ENCODE measurements around the gene IL15RA. TPM values are rescaled to one million over a fixed set of nuclear protein-coding genes. Genes with fewer than 3 reads are reported as not detected.
"Not testable (repeated sequence)": the region's sequence is repeated elsewhere in the genome, so short reads cannot be mapped to it uniquely, and the experiment has no call there.

The IL15RA gene
- polyA plus RNA-seq, 5 donors = 4.3 to 8.6 (median 5.9) TPM

DNA sequence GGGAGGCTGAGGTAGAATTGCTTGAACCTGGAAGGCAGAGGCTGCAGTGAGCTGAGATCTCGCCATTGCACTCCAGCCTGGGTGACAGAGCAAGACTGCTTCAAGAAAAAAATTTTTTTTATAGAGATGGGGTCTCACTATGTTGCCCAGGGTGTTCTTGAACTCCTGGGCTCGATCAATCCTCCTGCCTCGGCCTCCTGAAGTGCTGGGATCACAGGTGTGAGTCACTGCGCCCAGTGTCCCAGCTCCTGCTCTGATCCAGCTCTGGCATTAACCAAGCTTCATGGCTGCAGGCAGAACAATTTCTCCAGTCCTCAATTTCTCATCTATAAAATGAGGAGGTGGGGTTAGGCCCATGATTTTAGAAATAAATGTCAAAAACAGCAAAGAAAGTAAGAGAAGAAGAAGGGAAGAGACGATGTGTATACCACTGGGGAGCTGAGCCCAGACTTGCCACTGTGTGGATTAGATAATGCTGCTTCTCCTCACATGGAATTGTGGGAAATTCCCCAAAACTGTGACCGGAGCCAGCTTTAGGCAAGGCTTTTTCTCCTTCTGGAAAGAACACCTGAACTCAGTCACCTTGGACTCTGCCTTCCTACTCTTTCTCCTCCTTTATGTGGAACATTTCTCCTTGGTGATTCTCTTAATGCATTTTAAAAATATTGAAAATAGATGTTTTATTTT, 25.5 kb downstream of the IL15RA start:
- no peak for DNase-seq

DNA sequence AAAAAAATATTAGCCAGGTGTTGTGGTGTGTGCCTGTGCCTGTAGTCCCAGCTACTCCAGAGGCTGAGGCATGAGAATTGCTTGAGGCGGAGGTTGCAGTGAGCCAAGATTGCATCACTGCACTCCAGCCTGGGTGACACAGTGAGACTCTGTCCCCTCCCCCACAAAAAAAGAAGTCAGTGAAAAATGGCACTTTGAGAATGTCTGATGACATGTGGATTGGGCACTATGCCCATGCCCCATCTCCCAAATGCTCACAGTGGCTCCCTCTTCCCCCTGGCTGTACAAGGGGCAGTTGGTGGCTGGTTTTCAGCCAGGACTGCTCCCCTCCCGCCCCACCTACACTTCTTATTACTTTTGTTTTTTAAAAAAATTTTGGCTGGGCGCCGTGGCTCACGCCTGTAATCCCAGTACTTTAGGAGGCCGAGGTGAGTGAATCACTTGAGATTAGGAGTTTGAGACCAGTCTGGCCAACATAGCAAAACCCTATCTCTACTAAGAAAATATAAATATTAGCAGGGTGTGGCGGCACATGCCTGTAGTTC, 26.1 kb downstream of the IL15RA start:
- DNase-seq = no peak

DNA sequence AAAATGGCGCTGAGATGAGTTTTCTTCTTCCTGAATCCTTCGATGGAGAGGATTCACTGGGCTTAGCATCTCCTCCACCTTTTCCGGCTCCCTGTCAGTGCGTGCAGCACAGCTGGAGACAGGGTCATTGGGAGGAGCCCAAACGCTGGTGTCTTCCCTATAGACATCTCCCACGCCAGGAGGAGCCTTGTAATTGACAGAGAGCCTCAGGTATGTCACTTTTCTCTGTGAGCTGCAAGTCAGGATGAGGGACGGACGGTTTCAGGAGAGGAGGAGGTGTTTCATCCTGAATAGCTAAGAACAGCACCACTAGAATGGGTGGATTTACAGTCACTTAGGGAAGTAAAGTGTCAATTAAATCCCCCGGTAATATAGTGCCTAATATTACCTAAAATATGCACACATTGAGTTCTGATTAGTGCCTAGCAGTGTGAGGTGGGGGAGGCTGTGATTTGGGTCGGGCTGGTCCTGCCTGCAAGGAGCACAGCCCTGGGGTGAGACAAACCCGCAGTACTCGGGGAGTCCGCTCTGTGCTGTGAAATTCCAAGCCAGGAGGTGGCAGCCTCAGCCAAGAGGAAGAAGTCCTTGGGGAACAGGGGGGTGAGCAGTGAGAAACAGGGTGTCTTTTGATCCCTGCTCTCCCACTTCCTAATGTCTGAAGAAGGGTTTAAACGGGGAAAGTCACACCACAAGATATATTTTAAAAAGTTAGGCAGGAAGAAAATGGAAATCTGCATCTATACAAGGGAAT, 28.2 kb downstream of the IL15RA start:
- DNase-seq = no peak

DNA sequence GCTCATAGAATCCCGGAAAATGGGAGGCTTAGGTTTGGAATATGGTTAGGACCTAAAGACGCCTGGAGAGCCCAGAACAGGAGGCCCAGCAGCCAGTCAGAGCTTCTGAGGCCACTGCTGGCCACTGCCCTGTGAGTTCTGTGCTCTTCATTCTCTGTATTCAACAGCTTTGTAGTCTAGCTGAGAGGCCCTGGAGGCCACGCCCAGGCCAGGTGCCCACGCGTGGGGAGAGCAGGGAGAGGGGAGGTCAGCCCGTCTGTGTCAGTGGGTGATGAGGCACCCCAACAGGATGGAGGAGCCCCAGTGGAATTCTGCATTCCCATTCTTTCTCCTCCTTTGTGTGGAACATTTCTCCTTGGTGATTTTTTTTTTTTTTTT, 29.1 kb downstream of the IL15RA start:
- DNase-seq = no peak

DNA sequence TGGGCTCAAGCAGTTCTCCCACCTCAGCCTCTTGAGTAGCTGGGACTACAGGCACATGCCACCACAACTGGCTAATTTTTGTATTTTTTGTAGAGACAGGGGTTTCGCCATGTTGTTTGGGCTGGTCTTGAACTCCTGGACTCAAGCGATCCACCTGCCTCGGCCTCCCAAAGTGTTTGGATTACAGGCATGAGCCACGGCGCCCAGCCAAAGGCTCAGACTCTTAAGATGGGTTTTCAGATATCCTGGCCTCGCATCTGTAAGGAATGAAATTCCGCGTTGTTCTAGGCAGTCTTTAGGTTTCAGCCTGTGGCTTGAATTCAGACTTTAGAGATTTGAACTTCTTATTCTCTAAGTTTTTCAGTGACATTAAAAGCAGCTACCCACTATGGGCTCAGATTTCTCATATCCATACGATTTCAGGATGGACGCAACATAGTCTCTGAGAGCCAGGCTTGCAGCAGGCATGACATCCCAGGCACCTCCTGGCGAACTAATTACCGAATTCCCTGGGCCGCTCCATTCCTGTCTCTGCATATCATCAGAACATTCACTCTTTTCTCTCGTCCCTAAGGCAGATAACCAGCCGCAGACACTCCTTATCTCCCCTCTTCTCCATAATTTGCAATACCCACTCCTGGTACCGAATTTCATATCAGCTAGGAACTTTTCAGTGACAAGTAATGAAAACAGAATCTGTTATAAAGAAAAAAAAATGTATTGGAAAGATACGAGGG, 29.7 kb downstream of the IL15RA start:
- DNase-seq = no peak

DNA sequence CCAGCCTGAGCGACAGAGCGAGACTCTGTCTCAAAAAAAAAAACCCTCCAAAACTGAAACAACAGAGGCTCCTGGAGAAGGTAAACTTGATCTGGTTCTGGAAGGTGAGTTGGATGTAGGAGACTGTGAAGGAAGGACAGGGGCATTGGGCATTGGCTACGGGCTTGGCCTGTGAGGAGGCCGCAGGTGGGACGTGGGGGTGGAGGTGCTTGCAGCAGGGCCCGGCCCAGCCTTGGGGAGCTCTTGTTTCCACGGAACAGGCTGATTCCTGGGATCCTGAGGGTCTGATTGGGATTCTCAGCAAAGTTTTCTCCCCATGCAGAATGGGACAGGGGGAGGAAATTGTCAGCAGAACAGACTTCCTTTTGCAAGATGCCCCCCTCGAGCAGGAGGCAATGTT, 30.6 kb downstream of the IL15RA start:
- no peak for DNase-seq

DNA sequence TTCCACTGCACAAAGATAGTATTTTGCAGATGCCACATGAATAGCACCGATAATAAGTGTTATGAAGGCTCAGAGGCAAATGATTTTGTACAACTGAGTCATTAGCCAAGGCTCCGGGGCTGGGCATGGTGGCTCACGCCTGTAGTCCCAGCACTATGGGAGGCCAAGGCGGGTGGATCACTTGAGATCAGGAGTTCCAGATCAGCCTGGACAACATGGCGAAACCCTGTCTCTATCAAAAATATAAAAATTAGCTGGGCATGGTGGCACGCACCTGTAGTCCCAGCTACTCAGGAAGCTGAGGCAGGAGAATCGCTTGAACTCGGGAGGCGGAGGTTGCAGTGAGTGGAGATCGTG, 30.9 kb downstream of the IL15RA start:
- DNase-seq = not testable (repeated sequence)

DNA sequence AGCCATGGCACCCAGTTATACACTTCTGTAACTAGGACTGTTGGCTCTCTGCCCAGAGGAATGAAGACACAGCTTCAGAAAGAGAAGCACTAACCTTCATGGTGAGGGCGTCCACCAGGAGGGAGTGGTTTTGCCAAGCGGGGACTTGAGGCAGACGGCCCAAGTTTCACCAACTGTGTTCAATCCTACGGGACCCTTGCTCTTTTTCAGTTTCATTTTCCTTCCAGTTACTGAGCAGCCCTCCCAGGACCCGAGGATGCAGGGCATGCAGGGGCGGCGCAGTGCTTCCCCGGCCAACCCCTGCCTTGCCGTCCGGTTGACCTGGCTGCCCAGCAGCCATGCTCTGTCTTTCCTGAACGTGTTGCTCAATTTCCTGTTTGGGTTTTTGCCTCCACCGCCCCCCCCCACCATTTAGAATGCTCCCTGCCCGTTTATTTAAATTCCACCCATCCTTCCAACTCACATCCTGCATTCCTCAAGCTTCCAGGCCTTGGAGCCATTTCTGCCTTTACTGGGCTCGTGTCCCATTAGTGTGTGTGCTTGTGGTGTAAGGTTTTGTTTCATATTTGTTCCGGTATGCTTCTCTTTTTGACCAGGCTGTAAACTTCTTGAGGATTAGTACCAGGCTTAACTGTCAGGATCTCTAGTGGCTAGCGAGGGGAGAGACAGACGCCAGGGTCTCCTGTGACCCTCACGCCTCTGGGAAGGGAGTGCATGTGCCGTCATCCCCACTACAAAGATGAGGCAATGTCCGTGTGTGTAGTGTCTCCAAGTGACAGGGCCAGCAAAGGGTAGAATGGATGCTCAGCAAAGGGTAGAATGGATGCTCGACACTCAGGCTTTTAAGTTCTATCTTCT, 31.6 kb downstream of the IL15RA start:
- DNase-seq = peak; percentile 62 to 71

DNA sequence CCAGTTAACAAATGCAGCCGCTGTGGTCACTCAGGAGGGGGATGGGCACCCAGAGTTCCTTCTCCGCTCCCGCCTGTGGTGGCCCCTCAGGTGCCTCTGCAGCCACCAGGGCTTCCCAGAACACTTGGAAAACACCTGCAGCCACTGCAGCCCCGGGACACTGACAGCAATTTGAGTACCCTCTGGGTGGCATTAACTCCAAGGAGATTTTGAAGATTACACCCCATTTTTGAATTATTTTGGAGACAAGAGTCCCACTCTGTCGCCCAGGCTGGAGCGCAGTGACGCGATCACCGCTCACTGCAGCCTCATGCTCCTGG, 32.2 kb downstream of the IL15RA start:
- DNase-seq = no peak

DNA sequence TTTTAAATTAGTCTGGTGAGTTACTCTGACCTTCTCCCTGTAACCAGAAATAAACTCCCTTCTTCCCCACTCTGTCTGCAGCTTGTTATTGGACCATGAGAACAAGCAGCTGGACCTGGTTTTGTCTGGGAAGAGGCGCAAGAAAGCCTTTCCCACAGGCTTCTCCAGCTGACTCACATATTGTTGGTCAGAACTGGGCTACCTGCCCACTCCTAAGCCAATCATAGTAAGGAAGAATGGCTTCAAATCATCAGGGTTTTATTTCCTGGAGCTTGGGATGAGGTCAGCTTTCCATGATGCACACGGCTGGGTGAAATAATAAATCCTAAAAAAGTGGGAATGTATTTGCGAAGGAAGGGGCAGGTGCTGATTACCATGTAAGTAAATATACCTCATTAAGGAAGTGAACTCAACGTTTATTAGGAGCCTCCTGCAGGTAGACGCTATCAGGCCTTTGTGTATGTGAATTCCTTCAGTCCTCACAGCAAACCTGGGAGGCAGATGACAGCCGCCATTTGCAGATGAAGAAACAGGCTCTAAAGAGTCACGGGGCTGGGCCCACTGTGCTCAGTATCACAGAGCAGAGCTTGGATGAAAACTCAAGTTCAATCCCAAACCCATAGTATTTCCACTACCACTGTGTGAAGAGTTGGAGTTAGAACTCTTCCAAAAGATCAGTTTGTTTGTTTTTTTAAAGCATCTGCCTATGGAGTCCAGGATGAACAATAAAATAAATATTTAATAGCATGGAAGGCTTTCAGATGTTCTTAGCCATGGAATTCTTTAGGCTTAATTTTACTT, 32.8 kb downstream of the IL15RA start:
- DNase-seq = peak; percentile 83 to 87

DNA sequence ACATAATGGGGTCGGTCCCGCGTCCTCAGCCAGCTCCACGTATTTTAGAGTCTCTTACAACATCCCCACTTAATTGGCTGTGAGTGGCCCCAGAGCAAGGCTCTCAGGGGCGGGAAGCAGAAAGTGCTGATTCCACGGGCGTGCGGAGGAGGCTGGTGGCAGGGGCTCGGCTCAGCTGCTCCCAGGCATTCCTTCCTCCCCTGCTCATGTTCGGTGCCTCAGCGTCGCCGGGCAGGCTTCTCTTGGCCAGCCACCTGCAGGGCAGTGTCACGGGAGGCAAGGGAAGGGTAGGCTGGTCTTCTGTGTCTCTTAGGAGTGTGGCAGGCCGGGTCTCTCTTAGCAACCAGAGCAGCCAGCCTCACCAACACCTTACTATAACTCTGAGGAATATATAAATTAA, 33.8 kb downstream of the IL15RA start:
- no peak for DNase-seq

DNA sequence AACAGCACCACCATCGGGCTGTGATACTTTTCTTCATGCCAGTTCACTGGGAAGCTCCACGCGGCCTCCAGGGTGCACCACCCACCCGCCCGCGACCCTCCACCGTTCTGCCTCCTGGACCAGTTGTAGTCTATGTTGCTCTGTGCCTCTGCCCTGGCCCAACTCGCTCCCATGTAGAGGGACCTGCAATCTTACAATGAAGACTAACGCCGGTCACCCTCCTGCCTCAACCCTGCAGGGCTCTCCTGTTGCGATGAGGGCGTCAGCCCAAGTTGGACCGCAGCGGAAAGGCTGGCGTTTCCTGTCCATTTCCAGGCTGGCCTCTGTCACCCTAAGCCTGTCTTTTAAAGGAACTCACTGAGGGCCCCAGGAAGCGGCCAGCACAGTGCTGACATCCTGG, 34.9 kb downstream of the IL15RA start:
- DNase-seq = no peak

DNA sequence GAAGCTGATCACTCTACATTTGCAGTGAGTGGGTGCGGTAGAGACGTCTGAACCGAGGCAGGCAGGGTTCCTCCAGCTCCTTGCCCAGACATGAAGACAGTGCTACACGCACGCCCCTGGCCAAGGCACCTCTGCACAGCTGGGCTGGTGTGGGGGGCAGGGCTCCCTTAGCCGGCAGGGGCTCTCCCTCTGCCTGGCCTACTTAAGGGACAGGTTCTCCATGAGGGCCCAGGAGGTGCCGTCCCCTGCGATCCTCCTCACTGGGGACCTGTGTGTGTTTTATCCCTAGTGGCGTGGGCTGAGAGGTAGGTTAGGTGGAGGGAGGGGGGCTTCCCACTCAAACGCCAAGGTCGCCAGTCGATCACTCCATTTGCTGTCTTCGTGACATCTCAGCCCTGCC, 35.3 kb downstream of the IL15RA start:
- DNase-seq = no peak

DNA sequence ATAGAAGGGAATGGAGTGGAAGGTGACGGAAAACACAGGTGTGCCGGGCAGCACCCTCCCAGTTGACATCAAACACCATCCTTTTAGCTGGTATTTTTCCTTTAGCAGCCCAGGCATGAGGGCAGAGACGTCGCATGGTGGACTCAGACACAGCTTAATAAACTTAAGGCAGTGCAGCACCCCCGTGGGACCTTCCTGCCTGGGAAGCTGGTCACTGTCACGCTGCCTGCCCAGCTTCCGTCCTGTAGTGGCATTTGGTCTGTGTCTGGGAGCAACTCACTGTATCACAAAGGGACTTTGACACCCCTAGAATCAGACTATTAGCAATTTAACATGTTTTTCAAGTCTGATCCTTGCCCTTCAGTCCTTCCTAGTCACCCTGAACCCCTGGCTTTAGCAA, 35.8 kb downstream of the IL15RA start:
- no peak for DNase-seq

DNA sequence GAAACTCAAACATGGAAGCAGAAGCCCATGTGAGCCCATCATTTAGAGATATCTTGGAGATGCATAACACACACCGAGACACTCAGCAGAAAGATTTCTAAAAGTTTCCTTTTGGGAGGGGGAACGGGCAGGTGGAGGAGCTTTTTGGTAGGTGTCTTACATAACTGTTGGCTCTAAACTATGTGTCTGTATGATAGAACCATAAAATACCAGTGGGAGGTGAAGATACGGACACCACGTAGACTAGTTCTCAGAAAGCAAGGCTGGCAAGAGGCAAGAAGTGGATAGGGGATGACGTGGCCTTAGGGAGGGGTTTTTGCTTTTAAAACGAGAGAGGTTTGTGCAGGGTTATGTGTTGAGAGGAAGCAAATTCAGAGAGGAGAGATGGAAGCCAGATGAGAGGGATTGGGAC, 36.5 kb downstream of the IL15RA start:
- no peak for DNase-seq

DNA sequence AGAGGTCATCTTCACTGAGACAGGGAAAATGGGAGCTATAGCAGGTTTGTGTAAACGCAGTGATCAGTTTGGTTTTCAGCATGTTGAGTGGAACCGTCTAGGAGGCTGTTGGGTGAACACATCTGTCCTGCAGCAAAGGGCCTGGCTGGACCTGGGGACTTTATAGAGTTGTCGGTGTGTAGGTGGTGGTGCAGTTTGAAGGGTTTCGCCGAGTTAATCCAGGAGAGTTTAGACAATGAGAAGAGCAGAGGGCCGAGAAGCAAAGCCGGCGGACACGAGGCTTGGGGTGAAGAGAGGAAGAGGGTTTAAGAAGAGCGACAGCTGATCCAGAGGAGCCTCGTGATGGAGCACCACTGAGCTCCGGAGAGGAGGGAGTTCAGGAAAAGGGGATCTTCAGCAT, 39.1 kb downstream of the IL15RA start:
- no peak for DNase-seq

DNA sequence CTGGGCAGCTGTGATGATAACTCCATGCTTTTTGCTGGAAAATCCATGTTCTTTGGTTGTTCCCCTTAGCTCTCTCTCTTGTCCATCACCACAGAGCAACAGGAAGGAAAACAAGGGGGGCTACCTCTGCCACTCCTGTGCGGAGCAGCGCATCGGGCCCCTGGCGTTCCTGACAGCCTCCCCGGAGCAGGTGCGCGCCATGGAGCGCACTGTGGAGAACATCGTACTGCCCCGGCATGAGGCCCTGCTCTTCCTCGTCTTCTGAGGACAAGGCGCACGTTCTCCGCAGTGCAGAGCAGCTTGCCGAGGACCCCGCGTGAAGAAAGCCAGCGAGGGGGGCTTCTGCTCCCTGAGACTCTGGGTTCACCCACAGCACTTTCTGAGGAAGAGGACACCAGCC, 40.3 kb downstream of the IL15RA start:
- DNase-seq = no peak

DNA sequence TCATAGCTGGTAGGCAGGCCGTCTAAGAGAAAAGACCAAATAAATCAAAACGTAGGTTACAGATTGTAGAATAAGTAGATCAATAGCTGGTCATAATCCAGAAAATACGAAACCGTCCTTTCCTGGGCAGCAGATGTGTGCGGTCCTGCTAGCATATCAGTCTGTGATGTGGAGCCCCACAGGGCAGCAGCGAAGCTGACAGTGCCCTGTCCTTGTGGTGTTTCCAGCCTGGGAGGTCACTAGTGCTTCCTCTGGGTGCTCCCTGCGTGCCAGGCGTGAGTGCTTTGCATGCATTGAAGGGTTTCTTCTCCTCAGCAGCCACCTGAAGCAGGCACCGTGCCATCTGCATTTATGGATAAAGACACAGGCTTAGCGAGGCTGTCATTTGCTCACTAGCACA, 41.7 kb downstream of the IL15RA start:
- DNase-seq = no peak

DNA sequence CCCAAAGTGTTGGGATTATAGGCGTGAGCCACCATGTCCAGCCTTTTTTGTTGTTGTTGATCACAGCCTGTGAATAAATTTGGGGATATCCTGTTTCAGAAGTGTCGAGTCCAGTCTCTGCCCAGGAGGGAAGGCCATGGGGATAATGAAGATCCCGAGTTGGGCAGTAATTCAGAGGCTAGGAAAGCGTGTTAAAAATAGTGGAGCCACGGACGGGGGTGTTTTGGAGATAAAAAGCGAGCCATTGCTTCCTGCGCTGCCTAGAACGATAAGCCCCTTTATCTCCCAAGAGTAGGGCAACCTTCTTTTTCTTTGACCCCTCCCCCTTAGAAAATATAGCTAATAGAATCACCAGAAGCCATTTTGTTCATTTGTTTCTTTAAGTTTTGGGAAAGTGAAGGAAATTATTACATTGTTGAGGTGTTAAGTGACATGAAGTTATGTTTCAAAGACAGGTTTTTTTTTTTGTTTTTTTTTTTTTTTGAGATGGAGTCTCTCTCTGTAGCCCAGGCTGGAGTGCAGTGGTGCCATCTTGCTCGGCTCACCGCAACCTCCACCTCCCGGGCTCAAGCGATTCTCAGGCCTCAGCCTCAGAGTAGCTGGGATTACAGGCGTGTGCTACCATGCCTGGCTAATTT, 43.3 kb downstream of the IL15RA start:
- DNase-seq = no peak

DNA sequence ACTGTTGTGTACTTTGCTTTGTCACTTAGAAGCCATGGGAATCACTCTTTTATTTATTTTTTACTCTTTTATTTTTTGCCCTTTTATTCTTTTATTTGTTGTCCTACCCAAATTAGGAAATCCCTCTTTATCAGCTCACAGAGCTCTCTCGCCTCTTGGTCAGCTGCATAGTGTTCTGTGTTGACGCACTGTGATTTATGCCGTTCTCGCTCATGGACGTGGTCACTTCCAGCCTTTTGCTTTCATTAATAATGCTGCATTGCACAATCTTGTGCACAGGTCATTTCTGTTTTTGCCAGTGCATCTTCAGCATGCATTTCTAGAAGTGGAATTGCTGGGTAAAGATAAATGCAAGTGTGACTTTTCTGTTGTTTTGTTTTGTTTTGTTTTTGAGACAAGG, 45.0 kb downstream of the IL15RA start:
- DNase-seq = no peak

DNA sequence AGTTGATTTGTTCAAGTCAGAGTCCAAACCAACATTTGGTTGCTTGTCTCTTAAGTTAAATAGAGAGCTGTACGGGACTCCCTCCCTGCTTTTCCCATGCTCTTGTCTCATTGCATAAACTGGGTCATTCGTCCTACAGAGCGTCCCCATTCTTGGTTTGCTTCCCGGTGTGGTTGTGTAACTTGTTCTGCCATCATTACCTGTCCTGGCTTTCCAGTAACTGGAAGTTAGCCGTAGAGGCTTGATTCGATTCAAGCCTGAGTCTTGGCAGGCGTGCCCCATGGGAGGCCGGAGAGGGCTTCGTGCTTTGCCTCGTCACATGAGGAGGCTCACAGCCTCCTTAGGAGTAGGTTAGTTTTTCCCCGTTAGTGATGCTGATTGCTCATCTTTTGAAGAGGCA, 47.1 kb downstream of the IL15RA start:
- no peak for DNase-seq

Measured in right lung (tissue), 5 donors.